NT2/D1 (cell line): ENCODE data around the gene ZFR.

Experiments
- SUZ12 ChIP-seq: IDR thresholded peaks from 2 replicates; pipeline ENCODE4 v1.6.1; 2011; ENCODE audit not compliant: insufficient read length, insufficient read depth; ENCODE audit errors: extremely low read depth
- YY1 ChIP-seq: IDR thresholded peaks from 2 replicates; pipeline ENCODE4 v1.6.1; 2011; ENCODE audit not compliant: insufficient read length, insufficient read depth
- ZNF274 ChIP-seq: IDR thresholded peaks from 2 replicates; pipeline ENCODE4 v1.6.1; 2011; ENCODE audit warnings: mild to moderate bottlenecking, low read depth, low read length

- TF ChIP-seq YY1: no peak
- TF ChIP-seq ZNF274: no peak
- no peak for TF ChIP-seq SUZ12
Measured at GRCh38 chr5:32445287-32445758, 783 bp upstream of the ZFR start.
